ENCODE data around the gene COL23A1. TPM values are rescaled to one million over a fixed set of nuclear protein-coding genes. Genes with fewer than 3 reads are reported as not detected.
A peak's percentile ranks its signal among the peaks of the same experiment; 100 is the strongest.

Gene COL23A1
- total RNA-seq, 1 experiment from 2014 or later = 18.0 TPM

DNA sequence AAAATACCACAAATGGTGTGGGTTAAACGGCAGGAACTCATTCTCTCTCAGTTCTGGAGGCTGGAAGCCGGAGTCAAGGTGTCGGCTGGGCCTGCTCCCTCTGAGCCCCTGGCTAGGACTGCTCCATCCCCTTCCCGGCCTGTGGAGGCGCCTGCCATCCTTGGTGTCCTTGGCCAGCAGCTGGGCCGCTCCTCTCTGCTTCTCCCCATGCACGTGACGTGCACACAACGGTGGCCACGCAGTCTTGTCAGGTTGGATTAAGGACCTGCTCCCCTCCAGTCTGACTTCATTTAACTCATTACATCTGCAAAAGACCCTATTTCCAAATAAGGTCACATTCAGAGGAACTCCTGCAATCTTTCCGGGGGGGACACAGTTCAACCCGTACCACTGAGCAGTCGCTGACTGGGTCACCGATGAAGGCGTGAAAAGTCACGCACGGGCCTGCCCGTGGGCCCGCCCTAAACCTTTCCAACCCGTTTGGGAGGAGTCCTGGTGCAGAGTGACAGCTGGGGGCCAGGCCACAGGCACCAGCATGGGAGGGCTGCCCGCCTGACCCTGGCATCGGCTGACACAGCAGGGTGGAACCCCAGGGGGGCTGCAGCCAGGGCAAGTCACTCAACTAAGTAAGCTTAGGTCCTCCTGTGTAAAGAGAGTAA, 135.2 kb downstream of the COL23A1 start:
- peak; percentile 52 for DNase-seq
- no peaks in the 10 kb centered on the region for H3K27me3 ChIP-seq (ENCODE audit: control insufficient read depth, insufficient read depth, low read length)
- H3K36me3 ChIP-seq (replicated peaks; ENCODE audit: control insufficient read depth, insufficient read depth, low read length) = no peaks in the 10 kb centered on the region
- H3K4me3 ChIP-seq (ENCODE audit: insufficient read depth, low read depth, low read length) = no peak overlapping the region

DNA sequence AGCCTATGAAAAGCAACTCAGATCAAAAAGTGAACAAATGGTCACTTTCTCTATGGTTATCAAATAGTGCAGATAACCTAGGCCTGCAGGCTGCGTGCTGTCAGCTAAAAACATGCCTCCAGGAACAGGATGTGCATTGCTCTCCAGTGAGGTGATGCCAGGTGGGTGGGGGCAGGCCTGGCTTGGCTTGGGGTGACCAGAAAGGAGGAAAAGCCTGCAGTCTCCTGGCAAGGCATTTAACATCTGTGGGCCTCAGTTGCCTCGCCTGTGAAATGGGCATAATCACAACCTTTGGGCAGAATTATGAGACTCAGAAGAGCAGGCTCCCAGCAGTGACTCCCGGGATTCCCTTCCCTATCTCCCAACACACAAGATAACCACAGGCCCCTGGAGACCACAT, 135.9 kb downstream of the COL23A1 start:
- no peaks in the 10 kb centered on the region for H3K27me3 ChIP-seq (ENCODE audit: control insufficient read depth, insufficient read depth, low read length)
- DNase-seq = no peak

DNA sequence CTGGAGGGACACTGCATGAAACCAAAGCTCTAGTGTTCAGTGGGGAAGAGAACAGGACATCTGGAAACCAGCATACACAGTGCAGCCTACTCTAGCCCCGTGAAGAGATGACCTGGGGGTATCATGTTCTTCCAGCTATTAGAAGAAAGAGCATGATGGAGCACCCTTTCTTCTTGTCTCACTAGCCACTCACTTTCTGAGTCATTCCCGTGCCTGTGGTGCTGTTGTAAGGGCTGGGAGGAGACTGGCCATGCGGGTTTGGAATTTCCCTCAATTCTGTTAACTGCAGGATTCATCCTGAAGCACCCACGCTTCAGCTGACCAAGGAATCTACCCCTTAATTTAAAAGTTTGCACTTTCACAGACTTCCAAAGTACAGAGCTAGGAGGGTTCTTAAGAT, 137.0 kb downstream of the COL23A1 start:
- no peaks in the 10 kb centered on the region for H3K36me3 ChIP-seq (replicated peaks; ENCODE audit: control insufficient read depth, insufficient read depth, low read length)
- peak; percentile 62 for DNase-seq
- no peaks in the 10 kb centered on the region for H3K27me3 ChIP-seq (ENCODE audit: control insufficient read depth, insufficient read depth, low read length)
- no peak overlapping the region for H3K4me3 ChIP-seq (ENCODE audit: insufficient read depth, low read depth, low read length)

More for the DNA sequence above, 135.9 kb downstream of the COL23A1 start:
- no peak overlapping the region for H3K4me3 ChIP-seq (ENCODE audit: insufficient read depth, low read depth, low read length)
- no peaks in the 10 kb centered on the region for H3K36me3 ChIP-seq (replicated peaks; ENCODE audit: control insufficient read depth, insufficient read depth, low read length)

DNA sequence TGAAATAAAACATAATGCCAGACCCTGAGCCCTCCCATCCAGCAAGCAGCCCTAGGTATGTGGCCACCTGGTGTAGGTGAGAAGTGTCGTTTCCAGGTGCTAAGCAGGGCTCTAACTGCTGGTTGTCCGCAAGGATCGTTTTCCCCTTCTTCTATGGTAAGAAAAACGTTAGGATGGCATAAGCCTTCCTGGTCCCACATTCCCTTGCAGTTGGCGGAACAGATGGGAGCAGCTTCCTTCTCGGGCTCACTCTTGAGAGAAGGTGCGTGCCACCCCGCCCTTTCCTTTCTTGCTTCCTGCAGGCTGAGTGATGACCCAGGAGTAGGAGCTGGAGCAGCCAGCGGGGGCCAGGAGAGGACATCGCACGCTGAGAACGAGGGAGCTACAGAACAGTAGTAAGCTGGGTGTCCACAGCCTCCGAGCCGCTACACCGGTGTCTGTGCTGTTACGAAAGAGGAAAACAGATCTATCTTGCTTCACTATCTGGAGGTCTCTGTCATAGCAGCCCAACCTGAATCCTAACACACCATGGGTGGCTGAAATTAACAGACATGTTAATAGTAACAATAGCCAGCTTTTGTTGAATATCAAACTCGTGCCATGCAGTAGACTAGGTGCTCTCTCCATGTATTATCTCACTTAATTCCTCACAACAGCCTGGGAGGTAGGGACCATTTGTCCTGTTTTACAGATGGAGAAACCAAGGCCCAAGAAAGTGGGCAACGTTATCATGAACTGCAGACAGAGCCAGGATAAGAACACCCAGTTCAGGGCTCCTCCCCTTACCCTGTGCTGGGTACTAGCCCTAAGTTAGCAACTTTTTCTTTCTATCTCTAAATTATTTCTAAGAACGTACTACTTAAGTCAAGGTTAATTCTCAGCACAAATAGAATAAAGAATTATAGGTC, 139.8 kb downstream of the COL23A1 start:
- peak; percentile 54 for DNase-seq
- Histone ChIP-seq H3K4me3 (ENCODE audit: insufficient read depth, low read depth, low read length) (no peak overlapping the region), H3K36me3 (replicated peaks; ENCODE audit: control insufficient read depth, insufficient read depth, low read length) (no peaks in the 10 kb centered on the region), H3K27me3 (ENCODE audit: control insufficient read depth, insufficient read depth, low read length) (no peaks in the 10 kb centered on the region)

DNA sequence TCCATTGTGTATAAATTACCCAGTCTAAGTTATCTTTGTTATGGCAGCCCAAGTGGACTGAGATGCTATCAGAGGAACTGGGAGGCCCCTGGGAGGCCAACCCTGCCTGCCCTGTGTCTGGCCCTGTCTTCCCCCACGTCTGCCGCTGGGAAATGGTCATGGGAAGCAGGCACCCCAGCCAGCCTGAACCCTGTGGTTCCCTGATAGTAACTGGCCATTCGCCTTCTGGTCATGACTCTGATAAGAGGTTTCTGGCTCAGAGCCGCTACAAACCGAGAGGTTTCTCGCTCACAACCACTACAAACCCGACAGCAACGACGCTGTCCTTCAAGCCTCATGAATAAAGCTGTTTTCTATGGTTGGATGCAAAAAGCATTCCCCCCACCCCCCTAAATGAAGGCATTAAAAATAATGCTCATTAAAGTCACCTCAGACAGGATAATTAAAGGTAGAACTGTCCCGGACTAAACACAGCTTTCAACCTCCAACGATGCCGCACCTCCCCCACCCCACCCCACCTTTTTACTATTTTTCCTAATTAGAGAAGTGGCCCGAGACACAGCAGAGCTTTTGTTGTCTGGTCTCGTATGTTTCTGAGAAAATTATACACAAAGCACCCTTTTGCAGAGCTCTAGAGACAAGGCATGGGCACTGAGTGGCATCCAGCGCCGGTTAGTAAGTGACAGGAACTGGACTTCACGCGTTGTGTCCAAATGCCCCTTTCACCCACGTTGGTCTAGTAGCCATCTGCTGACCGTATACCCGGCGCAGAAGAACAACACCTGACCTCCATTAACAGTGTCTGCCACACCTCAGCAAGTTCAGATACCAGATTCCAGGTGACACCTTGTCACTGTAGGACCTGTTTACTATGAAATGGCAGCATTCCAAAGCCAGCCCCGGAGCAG, 140.8 kb downstream of the COL23A1 start:
- Histone ChIP-seq H3K36me3 (replicated peaks; ENCODE audit: control insufficient read depth, insufficient read depth, low read length) (no peaks in the 10 kb centered on the region), H3K4me3 (ENCODE audit: insufficient read depth, low read depth, low read length) (no peak overlapping the region), H3K27me3 (ENCODE audit: control insufficient read depth, insufficient read depth, low read length) (no peaks in the 10 kb centered on the region)
- no peak for DNase-seq

DNA sequence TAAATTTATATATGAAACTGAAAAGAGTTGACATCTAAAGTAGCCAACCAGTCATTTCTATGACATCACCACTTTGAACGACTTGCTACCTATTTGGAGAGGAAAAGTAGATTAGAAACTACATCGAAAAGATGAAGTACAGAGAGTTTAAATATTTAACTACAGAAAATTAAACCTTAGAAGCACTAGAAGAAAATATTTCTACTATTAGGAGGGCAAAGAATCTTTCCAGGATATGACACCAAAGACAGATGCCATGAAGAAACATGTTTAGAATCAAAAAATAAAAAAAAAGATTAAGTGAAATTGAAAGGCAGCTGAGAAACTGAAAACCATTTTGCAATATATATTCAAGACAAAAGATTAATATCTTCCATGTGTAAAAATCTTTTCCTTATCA, 144.7 kb downstream of the COL23A1 start:
- Histone ChIP-seq H3K27me3 (ENCODE audit: control insufficient read depth, insufficient read depth, low read length) (no peaks in the 10 kb centered on the region), H3K36me3 (replicated peaks; ENCODE audit: control insufficient read depth, insufficient read depth, low read length) (no peaks in the 10 kb centered on the region), H3K4me3 (ENCODE audit: insufficient read depth, low read depth, low read length) (no peak overlapping the region)
- DNase-seq = no peak

DNA sequence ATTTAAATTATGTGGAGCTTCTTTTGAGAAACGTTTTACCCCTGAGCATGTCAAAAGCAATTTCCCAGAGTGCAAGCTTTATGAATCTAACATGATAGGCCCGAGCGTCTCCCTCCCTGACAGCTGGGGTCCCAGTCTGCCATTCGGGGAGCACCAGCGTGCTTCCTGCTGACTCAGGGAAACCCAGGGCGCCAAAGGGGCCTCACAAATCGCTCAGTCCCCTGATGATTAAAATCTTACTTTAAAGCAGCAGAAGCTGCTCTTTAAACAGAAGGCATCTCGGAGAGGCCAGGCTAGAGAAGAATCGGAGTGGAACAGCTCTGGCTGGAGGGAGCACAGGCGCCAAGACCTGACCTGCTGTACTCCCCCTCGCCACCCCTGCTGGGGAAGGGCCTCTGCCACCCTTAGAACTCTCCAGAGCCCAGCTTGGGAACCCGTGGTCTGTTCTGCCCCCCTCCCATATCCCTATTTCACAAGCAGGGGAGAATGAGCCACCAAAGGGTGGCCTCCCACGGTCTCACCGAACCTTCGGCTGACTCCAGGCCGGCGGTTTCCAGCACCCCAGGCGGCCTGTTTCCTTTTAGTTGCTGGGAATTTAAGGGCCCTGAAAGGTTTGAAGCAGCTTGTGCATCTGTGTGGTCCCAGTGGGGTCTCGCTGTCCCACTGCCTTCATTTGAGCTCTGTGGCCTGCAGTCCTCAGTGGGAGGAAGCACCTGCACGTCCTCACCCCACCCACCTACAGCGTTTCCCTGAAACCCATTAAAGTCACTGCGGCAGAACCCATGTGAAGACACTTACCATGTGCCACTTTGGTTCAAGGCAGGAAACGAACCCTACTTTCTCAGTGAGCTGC, 147.6 kb downstream of the COL23A1 start:
- Histone ChIP-seq H3K36me3 (replicated peaks; ENCODE audit: control insufficient read depth, insufficient read depth, low read length) (no peaks in the 10 kb centered on the region), H3K27me3 (ENCODE audit: control insufficient read depth, insufficient read depth, low read length) (no peaks in the 10 kb centered on the region)
- DNase-seq = no peak

DNA sequence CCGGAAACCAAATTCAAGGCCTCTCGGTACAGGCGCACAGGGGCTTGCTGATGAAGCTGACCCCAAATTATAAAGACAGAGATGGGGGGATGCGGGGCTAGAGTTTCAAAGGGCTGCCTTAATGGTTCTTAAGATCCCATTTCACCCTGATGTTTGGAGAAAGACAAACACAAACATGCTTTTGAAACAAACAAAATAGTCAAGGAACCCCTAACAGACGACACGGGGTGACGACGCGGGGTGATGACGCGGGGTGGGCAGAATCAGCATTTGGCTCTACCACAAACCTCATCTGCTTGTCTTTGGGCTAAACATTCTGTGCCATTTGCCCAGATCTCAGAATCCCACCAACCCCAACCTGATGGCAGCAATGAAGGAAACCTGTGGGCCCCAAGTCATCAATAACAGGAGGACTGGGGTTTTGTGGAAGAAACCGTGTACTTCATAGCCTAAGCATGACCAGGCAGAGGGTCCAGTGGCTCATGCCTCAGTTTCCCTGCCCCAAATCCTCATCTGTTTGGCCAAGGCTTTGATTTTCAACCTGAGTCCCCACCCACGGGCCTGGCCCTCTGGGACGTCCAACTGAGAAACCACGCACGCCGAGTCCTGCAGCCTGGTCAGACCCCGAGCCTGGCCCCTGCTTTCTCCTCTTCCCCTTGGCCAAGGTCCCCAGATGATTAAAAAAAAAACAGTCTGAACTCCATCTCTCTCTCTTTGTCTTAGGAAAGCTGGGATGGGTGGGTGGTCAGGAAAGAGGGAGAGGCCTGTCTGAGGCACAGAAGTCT, 148.5 kb downstream of the COL23A1 start:
- no peak for DNase-seq
- H3K4me3 ChIP-seq (ENCODE audit: insufficient read depth, low read depth, low read length) = no peak overlapping the region
- H3K27me3 ChIP-seq (ENCODE audit: control insufficient read depth, insufficient read depth, low read length) = no peaks in the 10 kb centered on the region
- H3K36me3 ChIP-seq (replicated peaks; ENCODE audit: control insufficient read depth, insufficient read depth, low read length) = no peaks in the 10 kb centered on the region

More for the DNA sequence above, 147.6 kb downstream of the COL23A1 start:
- H3K4me3 ChIP-seq (ENCODE audit: insufficient read depth, low read depth, low read length) = no peak overlapping the region

DNA sequence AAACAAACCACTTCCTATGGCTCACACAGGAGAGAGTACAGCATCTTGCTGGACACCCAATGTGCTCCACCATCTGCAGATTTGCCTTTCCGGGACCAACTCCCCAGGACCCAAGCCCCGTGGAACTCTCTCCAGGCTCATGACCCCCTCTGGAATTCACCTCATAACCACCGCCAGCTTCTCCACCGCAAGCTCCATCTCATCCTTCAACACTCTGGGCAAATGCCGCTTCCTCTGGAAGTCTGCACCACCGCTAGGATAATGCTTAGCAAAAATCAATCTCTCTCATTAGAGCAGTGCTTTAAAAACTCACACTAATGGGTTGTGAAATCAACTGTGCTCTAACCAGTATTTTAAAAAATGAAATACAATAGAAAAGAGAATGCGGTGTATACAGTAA, 150.0 kb downstream of the COL23A1 start:
- H3K4me3 ChIP-seq (ENCODE audit: insufficient read depth, low read depth, low read length) = no peak overlapping the region
- H3K36me3 ChIP-seq (replicated peaks; ENCODE audit: control insufficient read depth, insufficient read depth, low read length) = no peaks in the 10 kb centered on the region
- H3K27me3 ChIP-seq (ENCODE audit: control insufficient read depth, insufficient read depth, low read length) = no peaks in the 10 kb centered on the region
- no peak for DNase-seq

DNA sequence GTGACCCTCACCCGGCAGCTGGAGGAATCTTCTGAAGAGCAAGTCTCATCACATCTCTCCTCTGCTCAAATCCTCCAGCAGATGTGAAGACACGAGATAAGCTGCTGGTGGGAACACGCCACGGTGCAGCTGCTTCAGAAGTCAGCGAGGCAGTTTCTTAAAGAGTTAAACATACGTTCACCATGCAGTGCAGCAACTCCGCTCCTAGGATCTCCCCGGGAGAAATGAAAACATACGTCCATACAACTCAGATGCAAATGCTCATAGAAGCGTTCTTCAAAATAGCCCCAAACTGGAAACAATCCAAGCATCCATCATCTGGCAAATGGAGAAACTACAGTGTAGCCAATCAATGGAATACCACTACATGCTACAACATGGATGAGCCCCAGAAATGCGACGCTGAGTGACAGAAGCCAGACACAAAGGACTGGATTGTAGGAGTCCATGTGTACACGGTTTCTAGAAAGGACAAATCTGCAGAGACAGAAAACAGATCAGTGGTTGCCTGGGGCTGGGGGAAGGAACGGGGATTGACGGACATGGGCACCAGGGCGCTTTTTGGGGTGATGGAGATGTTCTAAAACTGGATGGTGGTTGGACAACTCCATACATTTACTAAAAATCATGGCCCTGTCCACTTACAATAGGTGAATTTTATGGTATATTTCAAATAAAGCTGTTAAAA, 150.6 kb downstream of the COL23A1 start:
- Histone ChIP-seq H3K27me3 (ENCODE audit: control insufficient read depth, insufficient read depth, low read length) (no peaks in the 10 kb centered on the region), H3K36me3 (replicated peaks; ENCODE audit: control insufficient read depth, insufficient read depth, low read length) (no peaks in the 10 kb centered on the region), H3K4me3 (ENCODE audit: insufficient read depth, low read depth, low read length) (no peak overlapping the region)
- no peak for DNase-seq

DNA sequence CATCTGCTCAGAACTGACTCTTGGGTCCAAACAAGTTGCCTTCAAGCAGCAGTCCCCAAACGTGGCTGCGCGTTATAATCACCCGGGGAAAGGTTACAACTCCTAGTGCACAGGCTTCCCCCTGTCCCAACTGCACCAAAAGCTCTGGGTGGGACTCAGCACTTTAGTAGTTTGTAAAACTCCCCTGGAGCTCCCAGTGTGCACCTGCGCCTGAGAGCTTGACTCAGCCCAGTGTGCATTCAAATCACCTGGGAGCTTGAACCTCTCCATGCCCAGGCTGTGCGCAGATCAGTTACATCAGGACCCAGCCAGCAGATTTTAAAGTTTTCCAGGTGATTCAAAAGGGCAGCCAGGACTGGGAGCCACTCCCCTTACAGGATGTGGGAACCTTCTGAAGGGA, 151.4 kb downstream of the COL23A1 start:
- Histone ChIP-seq H3K36me3 (replicated peaks; ENCODE audit: control insufficient read depth, insufficient read depth, low read length) (no peaks in the 10 kb centered on the region), H3K27me3 (ENCODE audit: control insufficient read depth, insufficient read depth, low read length) (no peaks in the 10 kb centered on the region), H3K4me3 (ENCODE audit: insufficient read depth, low read depth, low read length) (no peak overlapping the region)
- no peak for DNase-seq

DNA sequence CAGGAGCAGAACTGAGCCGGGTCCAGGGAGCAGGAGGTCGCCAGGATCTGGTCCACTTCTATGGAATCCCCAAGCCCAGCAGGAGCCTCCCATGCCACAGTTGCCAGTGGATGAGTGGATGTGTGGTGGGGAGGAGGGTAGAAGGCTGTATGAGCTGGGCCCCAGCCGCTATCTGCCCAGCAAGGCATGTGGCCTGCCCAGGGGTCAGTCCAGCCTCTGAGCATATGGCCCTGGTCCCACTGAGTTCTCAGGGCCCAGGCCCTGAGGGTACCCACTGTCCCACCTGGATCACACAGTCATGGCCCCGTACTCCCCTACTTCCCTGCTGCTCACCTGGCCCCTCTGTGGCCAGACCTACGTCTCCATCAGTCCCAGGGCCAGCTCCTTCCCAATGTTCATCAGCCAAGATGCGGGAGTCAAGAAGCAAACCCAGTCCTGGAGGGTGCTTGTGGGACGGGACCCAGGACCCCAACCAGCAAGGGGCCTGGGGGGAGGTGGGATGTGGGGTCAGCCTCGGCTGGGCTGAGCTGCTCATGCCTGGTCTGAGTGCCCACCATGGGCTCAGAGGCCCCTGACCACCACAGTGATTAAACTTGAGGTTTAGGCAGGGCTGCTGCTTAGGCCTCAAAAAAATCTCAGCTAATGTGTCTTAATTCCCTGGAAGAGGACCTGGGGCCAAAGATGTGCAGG, 152.7 kb downstream of the COL23A1 start:
- Histone ChIP-seq H3K36me3 (replicated peaks; ENCODE audit: control insufficient read depth, insufficient read depth, low read length) (no peaks in the 10 kb centered on the region), H3K4me3 (ENCODE audit: insufficient read depth, low read depth, low read length) (no peak overlapping the region), H3K27me3 (ENCODE audit: control insufficient read depth, insufficient read depth, low read length) (no peaks in the 10 kb centered on the region)
- no peak for DNase-seq
